Measurements from ENCODE around the gene DOCK2.

DNA sequence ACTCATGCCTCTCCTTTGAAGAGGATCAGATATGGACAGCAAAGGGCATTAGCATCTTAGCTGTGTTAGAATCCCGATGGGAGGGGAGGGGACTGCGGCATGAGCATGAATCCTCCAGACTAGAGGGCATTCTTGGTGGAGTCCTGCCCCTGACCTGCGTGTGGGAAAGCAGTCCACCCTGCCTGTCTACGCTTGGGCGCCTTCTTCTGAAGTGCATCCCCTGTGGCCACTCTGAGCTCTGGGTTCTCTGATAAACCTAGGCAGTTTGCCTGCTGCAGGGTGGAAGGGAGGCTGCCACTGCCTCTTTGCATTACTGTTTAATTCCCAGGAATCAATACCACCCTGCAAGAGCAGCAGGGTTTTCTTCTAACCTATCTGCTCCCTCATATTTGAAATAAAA, 173.9 kb downstream of the DOCK2 start:
- TF ChIP-seq CTCF (conservative IDR thresholded peaks at IDR 0.05; ENCODE audit: low read length) (no peak), EZH2phosphoT487 (IDR thresholded peaks at IDR 0.05; ENCODE audit: borderline replicate concordance, low read depth, low read length) (no peak)

Measured in OCI-LY7 (cell line).